GM18858 (cell line): ENCODE data around the gene TRERF1.
"Not testable (repeated sequence)": the region's sequence is repeated elsewhere in the genome, so short reads cannot be mapped to it uniquely, and the experiment has no call there.

Experiments used
- ATAC-seq: cut with Tn5 transposase; IDR thresholded peaks from one replicate; pipeline ENCODE4 v1.9.1; 2021; ENCODE audit not compliant: unreplicated experiment

The TRERF1 gene

DNA sequence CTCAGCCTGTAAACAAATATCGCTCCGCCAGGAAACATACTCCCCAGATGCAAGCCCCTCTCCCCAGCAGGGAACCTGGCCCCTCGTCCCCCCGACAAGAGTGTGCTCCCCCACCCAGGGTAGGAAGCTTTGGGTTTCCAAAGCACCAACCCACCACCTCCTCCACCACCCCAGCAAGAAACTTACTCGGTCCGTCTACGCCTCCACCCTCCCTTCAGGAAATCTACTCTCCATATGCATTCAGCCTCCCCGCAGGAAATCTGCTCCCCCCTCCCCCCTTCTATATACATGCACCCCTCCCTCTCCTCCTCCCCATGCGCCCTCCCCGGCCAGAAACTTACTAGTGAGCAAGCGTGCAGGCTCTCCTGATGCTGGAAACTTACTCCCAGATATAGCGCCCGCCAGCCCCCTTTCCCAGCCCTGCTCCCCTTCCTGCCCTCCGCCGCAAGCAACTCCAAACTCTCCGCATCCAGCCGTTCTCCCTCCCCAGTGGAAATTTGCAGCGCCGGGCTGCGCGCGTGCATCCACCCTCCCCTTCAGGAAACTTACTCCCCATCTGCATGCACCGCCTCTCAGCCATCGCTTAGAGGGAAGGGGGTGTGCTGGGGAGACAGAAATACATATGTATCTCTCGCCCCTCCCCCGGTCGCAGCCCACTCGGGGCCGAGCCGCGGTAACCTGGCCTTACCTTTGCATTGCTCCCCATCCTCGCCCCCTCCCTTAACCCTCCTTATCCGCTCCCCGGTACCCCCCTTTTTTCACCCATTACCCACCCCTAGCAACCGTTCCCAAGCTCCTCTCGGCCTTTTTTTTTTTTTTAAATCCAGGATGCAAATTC lies at the start of gene TRERF1:
Gene TRERF1 (minus strand): TSS at position 594 of the 838 bp plus-strand sequence. CDS start 182,336 bp downstream, outside the sequence.
- no peak for ATAC-seq

GRCh38 chr6:42498473-42499128 lies 46.9 kb upstream of the TRERF1 start:
- no peak for ATAC-seq

GRCh38 chr6:42493914-42494539 lies 42.3 kb upstream of the TRERF1 start:
- ATAC-seq = no peak

DNA sequence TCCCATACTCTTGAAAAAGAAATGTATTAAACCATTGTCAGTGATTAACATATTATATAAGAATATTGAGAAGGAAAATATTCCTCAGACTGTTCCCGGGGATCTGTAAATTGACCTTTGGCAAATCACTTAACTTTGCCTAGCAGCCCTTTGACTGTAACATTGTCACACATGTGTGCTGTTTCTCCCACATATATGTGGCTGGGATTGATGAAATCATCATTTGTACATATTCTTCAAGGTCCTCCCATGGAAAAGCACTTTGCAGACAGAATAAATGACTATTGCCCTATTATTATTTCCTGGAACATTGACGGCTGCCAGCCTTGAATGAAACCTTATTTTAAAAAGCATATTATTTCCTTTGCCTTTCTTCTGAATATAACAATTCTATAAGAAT lies 36.4 kb upstream of the TRERF1 start:
- ATAC-seq = no peak

DNA sequence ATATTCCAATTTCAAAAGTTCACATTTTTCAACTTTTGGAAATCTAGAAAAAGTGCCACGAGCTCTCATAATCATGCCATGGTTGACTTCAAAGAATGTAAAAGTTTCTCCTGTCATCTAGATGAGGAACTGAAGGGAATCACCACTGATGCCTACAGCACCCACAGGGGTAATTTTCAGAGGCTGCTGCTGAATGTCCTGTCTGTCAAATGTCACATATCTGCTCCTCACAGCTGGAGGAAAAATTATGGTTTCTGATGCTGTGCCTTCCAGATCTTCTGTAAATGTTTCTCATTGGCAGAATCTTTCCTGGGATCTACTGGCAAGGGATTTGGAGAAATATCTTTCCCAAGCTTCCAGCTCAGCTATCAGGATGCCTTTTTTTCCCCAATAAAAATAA lies 32.5 kb upstream of the TRERF1 start:
- ATAC-seq = no peak

DNA sequence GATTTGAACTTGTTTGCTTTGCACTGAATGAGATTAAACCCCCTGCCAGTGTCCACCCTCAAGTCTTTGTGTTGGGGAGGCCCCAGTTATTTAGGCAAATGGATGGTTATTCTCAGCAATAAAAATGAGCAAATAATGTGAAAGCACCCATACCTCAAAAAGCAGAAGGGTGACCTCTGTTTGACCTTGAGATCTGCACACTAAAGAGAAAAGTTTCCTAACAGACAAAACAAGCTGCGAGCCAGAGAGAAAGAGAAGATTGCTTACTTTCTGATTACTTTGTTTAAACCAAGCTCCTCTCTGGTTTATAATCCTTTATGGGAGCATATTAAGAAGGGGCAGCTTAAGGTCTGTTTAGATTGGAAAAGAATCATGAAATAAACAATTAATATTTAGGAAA lies 30.4 kb upstream of the TRERF1 start:
- no peak for ATAC-seq

DNA sequence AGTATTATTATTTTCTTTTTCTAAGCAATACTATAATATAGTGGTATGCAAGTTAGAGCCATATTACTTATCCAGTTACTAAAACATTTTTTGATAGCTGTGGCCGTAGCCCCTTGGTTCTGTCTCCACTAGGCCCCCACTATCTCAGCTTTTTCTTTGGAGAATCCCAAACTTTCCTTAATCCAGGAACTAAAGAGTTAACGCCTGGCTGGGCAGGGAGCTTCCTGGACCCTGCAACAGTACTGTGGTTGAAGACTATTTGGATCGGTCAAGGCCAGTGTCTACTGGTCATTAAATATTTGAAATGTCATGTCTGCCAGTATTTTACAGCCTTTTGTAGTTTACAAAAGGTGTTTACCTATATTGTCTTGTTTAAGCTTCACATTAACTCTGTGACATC lies 20.0 kb upstream of the TRERF1 start:
- ATAC-seq = no peak

DNA sequence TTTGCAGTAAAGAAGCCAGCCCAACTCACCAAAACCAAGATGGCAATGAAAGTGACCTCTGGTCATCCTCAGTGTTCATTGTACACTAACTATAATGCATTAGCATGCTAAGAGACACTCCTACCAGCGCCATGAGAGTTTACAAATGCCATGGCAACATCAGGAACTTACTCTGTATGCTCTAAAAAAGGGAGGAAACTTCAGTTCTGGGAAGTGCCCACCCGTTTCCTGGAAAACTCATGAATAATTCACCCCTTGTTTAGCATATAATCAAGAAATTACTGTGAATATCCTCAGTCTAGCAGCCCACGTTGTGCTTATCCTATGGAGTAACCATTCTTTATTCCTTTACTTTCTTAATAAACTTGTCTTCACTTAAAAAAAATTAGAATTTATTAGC lies 19.4 kb upstream of the TRERF1 start:
- ATAC-seq = no peak

- ATAC-seq = no peak
Observed at GRCh38 chr6:42468273-42468672, 16.5 kb upstream of the TRERF1 start.

DNA sequence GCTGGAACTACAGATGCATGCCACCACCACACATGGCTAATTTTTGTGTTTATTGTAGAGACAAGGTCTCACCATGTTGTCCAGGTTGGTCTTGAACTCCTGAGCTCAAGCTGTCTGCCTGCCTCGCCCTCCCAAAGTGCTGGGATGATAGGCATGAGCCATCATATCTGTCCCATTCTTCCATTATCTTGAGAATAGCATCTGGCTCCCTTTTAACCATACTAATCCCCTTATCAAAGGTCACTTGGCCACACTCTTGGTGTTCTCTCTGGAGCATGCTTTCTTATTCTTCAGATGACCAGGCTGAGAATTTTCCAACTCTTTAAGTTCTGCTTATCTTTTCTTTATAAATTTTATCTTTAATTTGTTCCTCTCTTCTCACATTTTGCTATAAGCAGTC lies 15.9 kb upstream of the TRERF1 start:
- no peak for ATAC-seq

DNA sequence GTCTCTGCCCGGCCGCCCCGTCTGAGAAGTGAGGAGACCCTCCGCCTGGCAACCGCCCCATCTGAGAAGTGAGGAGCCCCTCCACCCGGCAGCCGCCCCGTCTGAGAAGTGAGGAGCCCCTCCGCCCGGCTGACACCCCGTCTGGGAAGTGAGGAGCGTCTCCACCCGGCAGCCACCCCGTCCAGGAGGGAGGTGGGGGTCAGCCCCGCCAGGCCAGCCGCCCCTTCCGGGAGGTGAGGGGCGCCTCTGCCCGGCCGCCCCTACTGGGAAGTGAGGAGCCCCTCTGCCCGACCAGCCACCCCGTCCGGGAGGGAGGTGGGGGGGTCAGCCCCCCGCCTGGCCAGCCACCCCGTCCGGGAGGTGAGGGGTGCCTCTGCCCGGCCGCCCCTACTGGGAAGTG lies 14.7 kb upstream of the TRERF1 start:
- ATAC-seq = not testable (repeated sequence)

DNA sequence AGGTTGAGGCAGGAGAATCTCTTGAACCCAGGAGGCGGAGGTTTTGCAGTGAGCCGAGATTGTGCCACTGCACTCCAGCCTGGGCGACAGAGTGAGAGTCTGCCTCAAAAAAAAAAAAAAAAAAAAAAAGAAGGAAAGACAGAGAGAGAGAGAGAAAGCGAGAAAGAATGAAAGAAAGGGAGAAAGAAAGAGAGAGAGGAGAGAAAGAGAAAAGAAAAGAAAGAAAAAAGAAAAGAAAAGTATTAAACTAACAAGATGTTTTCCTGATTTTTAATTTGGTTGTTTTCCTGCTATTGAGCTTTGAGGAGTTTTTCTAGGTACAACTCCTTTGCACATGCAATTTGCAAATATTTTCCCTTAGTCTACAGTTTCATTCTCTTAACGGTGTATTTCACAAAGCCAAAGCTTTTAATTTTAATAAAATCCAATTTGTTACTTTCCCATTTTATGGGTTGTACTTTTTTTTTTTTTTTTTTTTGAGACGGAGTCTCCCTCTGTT lies 10.8 kb upstream of the TRERF1 start:
- ATAC-seq = no peak

DNA sequence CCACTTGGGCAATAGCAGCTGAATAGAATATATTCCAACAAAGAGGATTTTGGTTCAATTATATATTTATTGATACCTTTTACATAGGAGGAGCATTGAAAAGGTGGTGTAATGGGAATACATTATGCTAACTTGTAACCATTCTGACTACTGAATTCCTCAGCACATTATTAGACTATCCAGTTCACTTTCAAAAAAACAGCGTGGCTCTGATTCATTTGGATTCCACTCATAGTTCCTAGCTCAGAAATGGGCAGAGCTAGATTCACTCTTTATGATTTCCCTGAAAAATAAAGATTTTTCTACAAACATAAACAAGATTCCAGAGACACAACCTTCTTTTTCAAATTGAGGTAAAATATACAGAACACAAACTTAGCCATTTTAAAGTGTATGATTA lies 9.2 kb upstream of the TRERF1 start:
- no peak for ATAC-seq

GRCh38 chr6:42459888-42460287 lies 8.2 kb upstream of the TRERF1 start:
- no peak for ATAC-seq

- ATAC-seq = no peak
Observed at GRCh38 chr6:42454428-42454791, 2.7 kb upstream of the TRERF1 start.

DNA sequence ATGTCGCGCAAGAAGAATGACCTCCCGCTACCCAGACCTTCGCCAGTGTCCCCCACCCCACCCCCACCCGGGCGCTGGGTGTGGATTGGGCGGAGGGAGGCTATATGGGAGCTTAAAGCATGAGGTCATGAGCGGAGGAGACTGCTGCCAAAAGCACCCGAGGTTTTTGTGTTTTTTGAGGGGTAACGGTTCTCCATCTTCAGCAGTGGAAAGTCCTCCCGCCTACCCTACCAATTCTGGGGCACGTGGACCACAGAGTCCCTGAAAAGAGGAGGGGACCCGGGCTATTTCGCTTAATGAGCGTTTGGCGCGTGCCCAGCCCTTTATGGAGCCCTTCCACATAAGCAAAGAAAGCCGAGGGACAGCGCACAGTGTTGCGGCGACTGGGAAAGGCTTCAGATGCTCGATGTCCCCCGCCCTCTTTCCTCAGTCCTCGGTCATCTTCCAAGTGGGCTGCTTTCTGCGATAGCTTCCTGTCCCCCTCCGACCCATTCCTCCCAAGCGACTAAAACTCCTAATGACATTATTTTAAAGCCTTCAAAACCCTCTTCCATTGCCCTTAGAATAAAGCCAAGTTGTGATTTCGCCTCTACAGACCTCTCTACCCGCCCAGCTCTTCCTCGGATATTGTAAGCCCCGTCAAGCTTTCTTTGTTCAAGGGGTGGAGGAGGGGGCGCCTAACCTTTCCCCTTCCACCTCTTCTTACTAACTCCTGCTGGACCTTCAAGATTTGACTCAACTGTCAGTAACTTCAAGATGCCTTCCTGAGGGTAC lies 2.1 kb upstream of the TRERF1 start:
- ATAC-seq = no peak

DNA sequence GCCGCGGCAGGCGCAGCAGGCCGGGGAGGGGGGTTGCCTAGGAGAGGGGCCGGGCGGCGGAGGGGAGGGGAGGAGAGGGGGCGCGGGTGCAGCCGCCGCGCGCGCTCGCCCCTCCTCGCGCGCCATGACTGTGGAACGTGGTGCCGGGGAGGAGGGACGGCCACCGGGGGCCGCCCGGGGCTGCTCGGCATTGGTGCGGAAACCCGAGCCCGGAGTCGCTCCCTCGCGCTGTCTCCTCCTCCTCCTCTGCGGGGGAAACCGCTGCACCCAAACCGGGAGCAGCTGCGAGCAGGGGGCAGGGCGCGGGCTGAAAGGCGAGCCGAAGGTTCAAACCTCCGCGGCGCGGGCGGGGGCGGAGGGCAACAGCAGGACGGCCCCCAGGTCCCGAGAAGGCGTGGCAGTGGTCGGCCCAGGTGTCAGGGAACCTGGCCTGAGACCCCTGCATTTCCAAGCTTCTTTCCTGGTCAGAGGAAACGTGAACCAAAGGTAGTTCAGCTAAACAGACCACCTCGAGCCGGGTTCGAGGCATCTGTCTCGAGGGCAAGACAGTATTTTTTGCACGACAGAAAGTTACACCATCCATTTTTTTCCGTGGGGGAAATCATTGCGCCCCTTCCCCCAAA lies 1.4 kb upstream of the TRERF1 start:
- no peak for ATAC-seq

DNA sequence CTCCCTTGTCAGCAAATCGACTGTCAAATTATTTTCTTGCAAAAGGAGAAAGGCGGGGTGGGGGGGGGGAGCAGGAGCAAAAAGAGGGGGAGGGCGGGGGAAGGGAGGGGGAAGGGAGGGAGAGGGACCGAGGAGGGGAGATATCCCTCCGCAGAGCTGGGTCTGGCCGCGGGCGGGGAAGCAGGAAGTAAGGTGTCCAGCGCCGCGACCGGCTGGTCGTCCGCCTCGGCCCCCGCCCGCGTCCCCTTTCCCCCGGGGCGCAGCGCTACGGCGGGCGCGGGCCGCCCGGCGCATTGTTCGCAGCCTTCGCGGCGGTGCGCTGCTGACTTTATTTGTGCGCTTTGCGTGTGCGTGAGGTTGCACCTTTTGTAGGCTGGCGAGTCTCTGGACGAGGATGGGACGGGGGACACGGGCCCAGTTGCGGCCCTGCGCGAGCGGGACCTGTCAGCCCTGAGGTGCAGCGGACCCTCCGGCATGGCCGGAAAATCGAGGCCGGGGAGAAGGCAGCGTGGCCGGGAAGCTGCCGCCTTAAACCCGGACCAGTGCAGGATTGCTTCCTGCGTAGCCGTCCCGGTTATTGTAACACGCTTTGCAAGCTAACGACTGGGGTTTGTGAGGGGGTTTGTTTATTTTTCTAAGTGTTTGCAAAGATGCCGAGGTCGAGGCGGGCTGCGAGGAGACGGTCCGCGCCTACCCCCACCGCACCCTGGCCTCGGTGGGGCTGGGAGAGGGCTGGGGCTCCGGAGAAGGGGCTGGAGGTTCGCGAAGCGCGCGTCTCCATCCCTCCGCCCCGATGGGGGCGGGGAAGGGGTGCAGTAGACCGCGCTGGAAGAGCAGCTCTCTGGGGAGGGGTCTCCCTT lies 675 bp upstream of the TRERF1 start:
- no peak for ATAC-seq

DNA sequence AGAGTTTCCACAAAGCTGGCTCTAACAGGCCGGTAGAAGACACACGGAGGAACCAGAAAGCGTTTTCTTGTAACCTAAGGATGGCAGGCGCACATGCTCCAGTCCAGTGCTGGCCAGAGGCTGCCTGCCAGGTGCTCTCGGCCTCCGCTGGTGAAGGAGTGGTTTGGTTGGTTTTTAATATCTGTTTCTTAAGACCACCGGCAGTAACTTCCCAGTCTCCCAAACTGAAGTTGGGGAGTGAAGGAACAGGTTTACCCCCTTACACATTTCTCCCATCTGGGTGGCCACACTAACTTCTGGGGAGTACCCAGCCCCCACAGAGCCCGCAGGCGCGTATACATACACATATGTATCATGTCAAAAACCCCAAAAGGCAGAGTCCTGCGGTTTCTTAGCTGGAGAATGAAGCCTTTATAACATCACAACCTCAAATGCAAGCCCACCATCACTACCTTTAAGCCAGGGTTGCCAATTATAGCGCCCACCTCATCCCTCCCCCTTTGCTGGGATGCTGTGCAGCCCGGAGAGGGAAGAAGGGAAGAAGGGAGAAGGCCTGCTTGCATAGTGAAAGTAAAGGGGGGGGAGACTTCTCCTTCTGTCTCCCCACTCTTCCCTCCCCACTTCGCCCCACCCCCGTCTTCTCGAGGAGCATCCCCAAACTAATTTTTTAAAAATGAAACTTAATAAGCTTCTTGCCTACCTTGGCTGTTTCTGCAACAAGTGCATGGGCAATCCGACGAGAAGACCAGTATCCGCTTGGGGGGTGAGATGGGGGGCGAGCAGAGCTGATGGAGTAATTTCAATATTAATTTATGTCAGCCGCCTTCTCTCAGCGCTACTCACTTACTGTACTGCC lies 1.0 kb downstream of the TRERF1 start:
- ATAC-seq = no peak
